ENCODE data around the gene ARHGAP29. TPM values are rescaled to one million over a fixed set of nuclear protein-coding genes. Genes with fewer than 3 reads are reported as not detected.
"Not testable (repeated sequence)": the region's sequence is repeated elsewhere in the genome, so short reads cannot be mapped to it uniquely, and the experiment has no call there.

Gene ARHGAP29
- total RNA-seq, 3 donors from 2014 or later (not counting 1 experiment from before 2014, with no cell fraction given) = 0.07 TPM; not detected in 2

DNA sequence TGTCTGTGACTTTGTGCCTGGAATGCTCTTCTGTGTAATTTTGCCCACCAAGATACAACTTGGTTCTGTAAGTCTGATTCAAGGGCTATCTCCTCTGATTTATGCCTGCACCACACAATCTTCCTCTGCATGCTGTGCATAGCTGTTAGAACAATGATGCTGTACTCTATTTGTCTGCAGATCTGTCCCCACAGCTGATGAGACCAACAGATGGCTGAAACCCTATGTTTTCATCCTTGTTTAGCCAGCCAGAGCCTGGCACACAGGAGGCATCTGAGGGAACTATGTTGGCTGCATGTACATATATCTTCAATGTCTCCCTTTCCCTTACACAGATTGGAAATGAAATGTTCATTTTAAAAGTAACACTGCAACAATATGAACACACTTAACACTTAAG lies 58.5 kb downstream of the ARHGAP29 start:
- intact Hi-C loops (cut with micrococcal nuclease) = no loop called here

GRCh38 chr1:94169126-94169525 lies 68.3 kb downstream of the ARHGAP29 start:
- Mint-ChIP-seq H3K36me3 (no peaks in the 10 kb centered on the region), H3K4me1 (no peaks in the 10 kb centered on the region), H3K27ac (no peak overlapping the region), H3K27me3 (ENCODE audit: low read depth in 2 of 2) (peaks cover 17 to 36% of the 10 kb centered on the region in 2 donors), H3K9me3 (no peaks in the 10 kb centered on the region), H3K4me3 (no peak overlapping the region)
- DNase-seq = no peak
- Histone ChIP-seq H3K36me3 (ENCODE audit: control insufficient read depth, insufficient read depth, low read length) (no peaks in the 10 kb centered on the region), H3K27me3 (ENCODE audit: control insufficient read depth, insufficient read depth, low read length) (no peaks in the 10 kb centered on the region), H3K27ac (ENCODE audit: low read length) (no peak overlapping the region), H3K9me3 (ENCODE audit: control insufficient read depth, insufficient read depth, low read length) (no peaks in the 10 kb centered on the region), H3K4me3 (ENCODE audit: low read length) (no peak overlapping the region), H3K4me1 (ENCODE audit: control insufficient read depth, insufficient read depth, low read length) (no peaks in the 10 kb centered on the region)
- WGBS (ENCODE audit: insufficient coverage) = 100% methylated on average over 2 of the region's 3 CpGs
- ATAC-seq = no peak
- TF ChIP-seq, protein P1, sequence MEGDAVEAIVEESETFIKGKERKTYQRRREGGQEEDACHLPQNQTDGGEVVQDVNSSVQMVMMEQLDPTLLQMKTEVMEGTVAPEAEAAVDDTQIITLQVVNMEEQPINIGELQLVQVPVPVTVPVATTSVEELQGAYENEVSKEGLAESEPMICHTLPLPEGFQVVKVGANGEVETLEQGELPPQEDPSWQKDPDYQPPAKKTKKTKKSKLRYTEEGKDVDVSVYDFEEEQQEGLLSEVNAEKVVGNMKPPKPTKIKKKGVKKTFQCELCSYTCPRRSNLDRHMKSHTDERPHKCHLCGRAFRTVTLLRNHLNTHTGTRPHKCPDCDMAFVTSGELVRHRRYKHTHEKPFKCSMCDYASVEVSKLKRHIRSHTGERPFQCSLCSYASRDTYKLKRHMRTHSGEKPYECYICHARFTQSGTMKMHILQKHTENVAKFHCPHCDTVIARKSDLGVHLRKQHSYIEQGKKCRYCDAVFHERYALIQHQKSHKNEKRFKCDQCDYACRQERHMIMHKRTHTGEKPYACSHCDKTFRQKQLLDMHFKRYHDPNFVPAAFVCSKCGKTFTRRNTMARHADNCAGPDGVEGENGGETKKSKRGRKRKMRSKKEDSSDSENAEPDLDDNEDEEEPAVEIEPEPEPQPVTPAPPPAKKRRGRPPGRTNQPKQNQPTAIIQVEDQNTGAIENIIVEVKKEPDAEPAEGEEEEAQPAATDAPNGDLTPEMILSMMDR (IDR thresholded peaks at IDR 0.05) = no peak
- intact Hi-C loops (cut with micrococcal nuclease) = no loop called here

More for the DNA sequence above, 58.5 kb downstream of the ARHGAP29 start:
- H3K36me3 Mint-ChIP-seq = no peaks in the 10 kb centered on the region
- no peak overlapping the region for H3K27ac Mint-ChIP-seq
- no peaks in the 10 kb centered on the region for H3K36me3 ChIP-seq (ENCODE audit: control insufficient read depth, insufficient read depth, low read length)
- H3K9me3 Mint-ChIP-seq = no peaks in the 10 kb centered on the region
- H3K4me1 Mint-ChIP-seq = no peaks in the 10 kb centered on the region
- H3K4me1 ChIP-seq (ENCODE audit: control insufficient read depth, insufficient read depth, low read length) = no peaks in the 10 kb centered on the region
- TF ChIP-seq, protein P1 (IDR thresholded peaks at IDR 0.05) = no peak
- DNase-seq (no peak), ATAC-seq (no peak)
- H3K27ac ChIP-seq (ENCODE audit: low read length) = no peak overlapping the region
- no peak overlapping the region for H3K4me3 ChIP-seq (ENCODE audit: low read length)
- H3K9me3 ChIP-seq (ENCODE audit: control insufficient read depth, insufficient read depth, low read length) = no peaks in the 10 kb centered on the region
- H3K27me3 ChIP-seq (ENCODE audit: control insufficient read depth, insufficient read depth, low read length) = no peaks in the 10 kb centered on the region
- H3K4me3 Mint-ChIP-seq = no peak overlapping the region
- peaks cover 32 to 73% of the 10 kb centered on the region in 2 donors for H3K27me3 Mint-ChIP-seq (ENCODE audit: low read depth in 2 of 2)

DNA sequence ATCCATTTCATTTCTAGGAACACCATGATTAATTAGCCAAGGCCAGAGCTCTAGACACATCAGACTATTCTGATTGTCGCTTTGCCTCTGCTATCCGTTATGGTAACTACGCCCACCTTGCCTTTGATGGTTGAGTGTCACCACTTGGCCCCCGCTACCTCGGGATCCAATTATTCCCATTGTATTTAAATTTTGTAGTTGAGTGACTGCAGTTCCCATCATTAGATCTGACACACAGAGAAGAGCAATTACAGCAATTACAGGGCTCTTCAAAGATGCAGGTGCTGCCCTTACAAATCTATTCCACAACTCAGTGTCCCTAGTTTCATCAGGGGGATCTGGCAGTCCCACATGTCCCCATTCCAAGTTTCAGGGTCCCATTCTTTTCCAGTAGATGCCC lies 71.5 kb downstream of the ARHGAP29 start:
- H3K4me1 ChIP-seq (ENCODE audit: control insufficient read depth, insufficient read depth, low read length) = no peaks in the 10 kb centered on the region
- Mint-ChIP-seq H3K4me1 (no peaks in the 10 kb centered on the region), H3K4me3 (no peak overlapping the region), H3K27ac (no peak overlapping the region), H3K9me3 (no peaks in the 10 kb centered on the region), H3K36me3 (no peaks in the 10 kb centered on the region), H3K27me3 (ENCODE audit: low read depth in 2 of 2) (peaks cover 23 to 37% of the 10 kb centered on the region in 2 donors)
- TF ChIP-seq, protein P1 (IDR thresholded peaks at IDR 0.05) = no peak
- no peak for DNase-seq
- no peaks in the 10 kb centered on the region for H3K27me3 ChIP-seq (ENCODE audit: control insufficient read depth, insufficient read depth, low read length)
- no peak for ATAC-seq
- intact Hi-C loops (cut with micrococcal nuclease) = no loop called here
- H3K4me3 ChIP-seq (ENCODE audit: low read length) = no peak overlapping the region
- H3K36me3 ChIP-seq (ENCODE audit: control insufficient read depth, insufficient read depth, low read length) = no peaks in the 10 kb centered on the region
- 81% methylated on average over 5 of the region's 5 CpGs for WGBS (ENCODE audit: insufficient coverage)
- no peak overlapping the region for H3K27ac ChIP-seq (ENCODE audit: low read length)
- no peaks in the 10 kb centered on the region for H3K9me3 ChIP-seq (ENCODE audit: control insufficient read depth, insufficient read depth, low read length)

DNA sequence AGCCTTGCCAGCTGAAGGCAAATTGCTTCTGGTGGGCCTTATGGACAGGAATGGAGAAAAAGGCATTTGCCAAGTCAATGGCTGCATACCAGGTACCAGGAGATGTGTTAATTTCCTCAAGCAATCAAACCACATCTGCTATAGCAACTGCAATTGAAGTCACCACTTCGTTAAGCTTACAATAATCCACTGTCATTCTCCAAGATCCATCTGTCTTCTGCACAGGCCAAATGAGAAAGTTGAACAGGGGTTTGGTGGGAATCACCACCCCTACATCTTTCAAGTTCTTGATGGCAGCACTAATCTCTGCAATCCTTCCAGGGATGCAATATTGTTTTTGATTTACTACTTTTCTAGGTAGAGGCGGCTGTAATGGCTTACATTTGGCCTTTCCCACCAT lies 72.5 kb downstream of the ARHGAP29 start:
- H3K36me3 ChIP-seq (ENCODE audit: control insufficient read depth, insufficient read depth, low read length); H3K27me3 ChIP-seq (ENCODE audit: control insufficient read depth, insufficient read depth, low read length); H3K9me3 ChIP-seq (ENCODE audit: control insufficient read depth, insufficient read depth, low read length); H3K4me1 Mint-ChIP-seq; intact Hi-C loops (cut with micrococcal nuclease); H3K9me3 Mint-ChIP-seq; ATAC-seq; H3K4me3 ChIP-seq (ENCODE audit: low read length); H3K4me1 ChIP-seq (ENCODE audit: control insufficient read depth, insufficient read depth, low read length); H3K36me3 Mint-ChIP-seq; DNase-seq; H3K27ac ChIP-seq (ENCODE audit: low read length); H3K4me3 Mint-ChIP-seq; H3K27ac Mint-ChIP-seq: not testable (repeated sequence)
- H3K27me3 Mint-ChIP-seq (ENCODE audit: low read depth in 2 of 2) = peaks cover 30 to 40% of the 10 kb centered on the region in 2 donors
- 82% methylated on average over 2 of the region's 2 CpGs for whole genome bisulfite sequencing (ENCODE audit: insufficient coverage)

GRCh38 chr1:94164121-94164520 lies 73.3 kb downstream of the ARHGAP29 start:
- H3K27ac Mint-ChIP-seq; H3K36me3 Mint-ChIP-seq; H3K4me1 ChIP-seq (ENCODE audit: control insufficient read depth, insufficient read depth, low read length); H3K4me3 ChIP-seq (ENCODE audit: low read length); ATAC-seq; H3K9me3 ChIP-seq (ENCODE audit: control insufficient read depth, insufficient read depth, low read length); H3K36me3 ChIP-seq (ENCODE audit: control insufficient read depth, insufficient read depth, low read length); intact Hi-C loops (cut with micrococcal nuclease); H3K4me3 Mint-ChIP-seq; H3K4me1 Mint-ChIP-seq; DNase-seq; H3K27me3 ChIP-seq (ENCODE audit: control insufficient read depth, insufficient read depth, low read length); H3K27ac ChIP-seq (ENCODE audit: low read length); H3K9me3 Mint-ChIP-seq: not testable (repeated sequence)
- peaks cover 27 to 40% of the 10 kb centered on the region in 2 donors for H3K27me3 Mint-ChIP-seq (ENCODE audit: low read depth in 2 of 2)
- 100% methylated on average over 1 of the region's 1 CpG for WGBS (ENCODE audit: insufficient coverage)

DNA sequence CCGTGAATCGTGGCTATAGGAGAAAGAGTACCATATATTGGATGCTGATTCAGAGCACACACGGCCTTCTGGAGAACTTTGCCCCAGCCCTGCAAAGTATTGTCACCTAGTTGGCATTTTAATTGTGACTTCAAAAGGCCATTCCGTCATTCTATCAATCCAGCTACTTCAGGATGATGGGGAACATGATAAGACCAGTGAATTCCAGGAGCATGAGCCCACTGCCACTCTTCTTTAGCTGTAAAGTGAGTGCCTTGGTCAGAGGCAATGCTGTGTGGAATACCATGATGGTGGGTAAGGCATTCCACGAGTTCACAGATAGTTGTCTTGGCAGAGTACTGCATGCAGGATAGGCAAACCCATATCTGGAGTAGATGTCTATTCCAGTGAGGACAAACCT lies 74.1 kb downstream of the ARHGAP29 start:
- H3K27ac Mint-ChIP-seq; H3K4me1 ChIP-seq (ENCODE audit: control insufficient read depth, insufficient read depth, low read length); ATAC-seq; H3K27me3 ChIP-seq (ENCODE audit: control insufficient read depth, insufficient read depth, low read length); DNase-seq; H3K36me3 Mint-ChIP-seq; H3K9me3 ChIP-seq (ENCODE audit: control insufficient read depth, insufficient read depth, low read length); intact Hi-C loops (cut with micrococcal nuclease); H3K36me3 ChIP-seq (ENCODE audit: control insufficient read depth, insufficient read depth, low read length); H3K4me3 ChIP-seq (ENCODE audit: low read length); H3K27ac ChIP-seq (ENCODE audit: low read length); H3K9me3 Mint-ChIP-seq; H3K4me3 Mint-ChIP-seq; H3K4me1 Mint-ChIP-seq: not testable (repeated sequence)
- peaks cover 26 to 41% of the 10 kb centered on the region in 2 donors for H3K27me3 Mint-ChIP-seq (ENCODE audit: low read depth in 2 of 2)
- WGBS (ENCODE audit: insufficient coverage) = 92% methylated on average over 5 of the region's 5 CpGs

All from natural killer cell (primary cell).